Endothelial cell of umbilical vein (primary cell): ENCODE measurements around the gene CNTNAP2. TPM values are rescaled to one million over a fixed set of nuclear protein-coding genes. Genes with fewer than 3 reads are reported as not detected.

Experiments
- BruUV-seq: library from RNA; stranded (reverse); fragments of 400-500 nt; replicated peaks from 2 replicates; lab custom pipeline; 2021; lab: Mats Ljungman, UMichigan
- CTCF ChIA-PET: fragments of 300-600, 350-600 bp; sonication (Branson Sonifier 250); formaldehyde crosslinking; loops from one replicate; lab custom pipeline; 2021; ENCODE audit warnings: antibody characterized with exemption, inconsistent platforms; lab: Charles Lee
- POLR2A ChIA-PET: fragments of 300-600, 350-600 bp; sonication (Branson Sonifier 250); formaldehyde crosslinking; loops from one replicate; lab custom pipeline; 2021; ENCODE audit warnings: antibody characterized with exemption, inconsistent platforms; lab: Charles Lee
- DNase-seq: peaks from one replicate; pipeline ENCODE4 v3.0.0-alpha.2; 2011; ENCODE audit warnings: low read depth, low spot score
- FAIRE-seq: peaks from 2 replicates; lab custom pipeline; 2011; peaks lifted over from hg19 to GRCh38; lab: Jason Lieb, UNC
- H2AFZ ChIP-seq: 2 replicates; pipeline ENCODE4 v1.6.0; 2012; ENCODE audit warnings: low read depth, low read length, control low read depth, inconsistent platforms
- H3K27ac ChIP-seq: 2 replicates; pipeline ENCODE4 v1.5.1; 2011; ENCODE audit warnings: low read depth, mild to moderate bottlenecking, control low read depth, low read length, moderate library complexity; ENCODE audit not compliant: insufficient read depth
- H3K27me3 ChIP-seq, 2 experiments: 2 replicates each; pipeline versions ENCODE4 v1.6.0 to v1.6.1; 2011; ENCODE audit warnings: low read length in 2 of 2, mixed read lengths in 1 of 2; ENCODE audit not compliant: control insufficient read depth in 2 of 2, insufficient read depth in 2 of 2
- H3K36me3 ChIP-seq, 2 experiments: 2 replicates in 1 of 2; 3 replicates in 1 of 2; pipeline ENCODE4 v1.5.1; 2011; ENCODE audit warnings: low read length in 2 of 2, mild to moderate bottlenecking in 1 of 2, moderate library complexity in 1 of 2; ENCODE audit not compliant: control insufficient read depth in 2 of 2, insufficient read depth in 2 of 2; ENCODE audit errors: extremely low read depth in 1 of 2
- H3K4me1 ChIP-seq: 3 replicates; pipeline ENCODE4 v1.5.1; 2011; ENCODE audit warnings: mild to moderate bottlenecking, low read length; ENCODE audit not compliant: control insufficient read depth, insufficient read depth; ENCODE audit errors: extremely low read depth
- H3K4me2 ChIP-seq: 2 replicates; pipeline ENCODE4 v1.6.1; 2011; ENCODE audit warnings: low read length, control low read depth, mixed read lengths; ENCODE audit not compliant: insufficient read depth
- H3K4me3 ChIP-seq, 3 experiments: fragments of 200-600 bp in 1 of 3; sonication (generic), shearing (Covaris generic) in 1 of 3; replicated peaks in 1 of 3; 2 replicates each; pipeline ENCODE4 v1.5.1; 2011 to 2016; ENCODE audit warnings: control low read depth in 3 of 3, low read length in 3 of 3, mild to moderate bottlenecking in 2 of 3, inconsistent platforms in 1 of 3, low read depth in 1 of 3, moderate library complexity in 1 of 3; ENCODE audit not compliant: insufficient read depth in 1 of 3
- H3K79me2 ChIP-seq: 2 replicates; pipeline ENCODE4 v1.6.0; 2012; ENCODE audit warnings: low read length, inconsistent platforms; ENCODE audit not compliant: control insufficient read depth, insufficient read depth
- H3K9ac ChIP-seq: replicated peaks from 2 replicates; pipeline ENCODE3; 2011; ENCODE audit warnings: low read length, control low read depth; ENCODE audit not compliant: insufficient read depth; ENCODE audit errors: extremely low read depth
- H3K9me1 ChIP-seq: replicated peaks from 3 replicates; pipeline ENCODE4 v1.6.0; 2011; ENCODE audit warnings: mild to moderate bottlenecking, low read length; ENCODE audit not compliant: control insufficient read depth, insufficient read depth; ENCODE audit errors: extremely low read depth
- H3K9me3 ChIP-seq: replicated peaks from 2 replicates; pipeline ENCODE4 v1.5.1; 2012; ENCODE audit warnings: low read length, inconsistent platforms; ENCODE audit not compliant: control insufficient read depth, insufficient read depth
- H4K20me1 ChIP-seq: replicated peaks from 2 replicates; pipeline ENCODE3; 2011; ENCODE audit warnings: mild to moderate bottlenecking, low read length; ENCODE audit not compliant: control insufficient read depth, insufficient read depth; ENCODE audit errors: extremely low read depth
- EZH2 ChIP-seq: IDR thresholded peaks from 2 replicates; pipeline ENCODE4 v1.6.1; 2012; ENCODE audit warnings: borderline replicate concordance, low read depth, mild to moderate bottlenecking, moderate library complexity, low read length, inconsistent platforms; ENCODE audit not compliant: severe bottlenecking
- FOS ChIP-seq: IDR thresholded peaks from 2 replicates; pipeline ENCODE4 v1.6.1; 2011; ENCODE audit warnings: mild to moderate bottlenecking, low read length, moderate library complexity, borderline replicate concordance; ENCODE audit not compliant: insufficient read depth
- GATA2 ChIP-seq: IDR thresholded peaks from 2 replicates; pipeline ENCODE4 v1.7.0; 2011; ENCODE audit warnings: low read depth, mild to moderate bottlenecking, moderate library complexity, mixed read lengths, low read length; ENCODE audit not compliant: insufficient read length, insufficient read depth
- JUN ChIP-seq: IDR thresholded peaks from 2 replicates; pipeline ENCODE4 v1.6.1; 2011; ENCODE audit warnings: borderline replicate concordance, low read depth; ENCODE audit not compliant: insufficient read length, insufficient read depth
- MYC ChIP-seq: IDR thresholded peaks from one replicate; pipeline ENCODE4 v1.6.1; 2011; ENCODE audit warnings: mild to moderate bottlenecking, low read depth, low read length
- POLR2A ChIP-seq: IDR thresholded peaks from 2 replicates; pipeline ENCODE4 v1.6.1; 2012; ENCODE audit warnings: low read depth, mild to moderate bottlenecking, control low read depth, low read length
- dilution Hi-C: fragments of 300-500 bp; cut with MboI; formaldehyde crosslinking; loops from one replicate; pipeline ENCODE4 v1.15.0; 2019; ENCODE audit warnings: low sequenced_read_pairs; ENCODE audit not compliant: extremely low pct_ligation_motif_present
- intact Hi-C: fragments of 100-400 bp; cut with micrococcal nuclease; formaldehyde crosslinking; loops from one replicate; pipeline ENCODE4 v1.10.0; 2022
- microRNA-seq: library from miRNA; unstranded; fragments of <30 nt; microRNA quantifications from one replicate; pipeline ENCODE4 v1.2.0, GENCODE V29; 2021; ENCODE audit warnings: borderline number of aligned reads, borderline replicate concordance
- polyA plus RNA-seq, 4 experiments: library from polyadenylated mRNA; depleted of rRNA in 3 of 4; stranded (reverse) in 3 of 4; unstranded in 1 of 4; fragments of >200 nt; gene quantifications; 2 replicates each; pipeline versions ENCODE4 v1.2.1 to v1.2.3, GENCODE V29; 2011 to 2012; ENCODE audit warnings: missing spikeins in 1 of 4
- small RNA-seq: library from RNA; depleted of rRNA; stranded (forward); fragments of <200 nt; gene quantifications from one replicate; pipeline ENCODE3, GENCODE V24; 2012; ENCODE audit warnings: low replicate concordance, low read depth; ENCODE audit not compliant: insufficient read depth, insufficient read length
- total RNA-seq: library from RNA; stranded (reverse); gene quantifications from 2 replicates; pipeline ENCODE4 v1.2.3, GENCODE V29; 2021
- TF ChIP-seq, protein P1 (sequence below): IDR thresholded peaks from 2 replicates; pipeline ENCODE4 v1.6.1; 2011; ENCODE audit not compliant: insufficient read depth, insufficient read length

Gene CNTNAP2
- total and polyA plus RNA-seq, 2 donors (not counting 3 experiments of a cell fraction or from before 2014, with no cell fraction given), result not detected

- no peak overlapping the region for H3K4me3 ChIP-seq
- ChIA-PET POLR2A (no interaction called here), CTCF (no interaction called here)
- H2AFZ ChIP-seq, result no peak overlapping the region
- TF ChIP-seq GATA2 (no peak), JUN (no peak), MYC (no peak), FOS (no peak), POLR2A (no peak), EZH2 (no peak)
- TF ChIP-seq, protein P1, sequence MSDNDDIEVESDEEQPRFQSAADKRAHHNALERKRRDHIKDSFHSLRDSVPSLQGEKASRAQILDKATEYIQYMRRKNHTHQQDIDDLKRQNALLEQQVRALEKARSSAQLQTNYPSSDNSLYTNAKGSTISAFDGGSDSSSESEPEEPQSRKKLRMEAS, result no peak
- H3K4me1 ChIP-seq, result no peaks in the 10 kb centered on the region
- BruUV-seq, result no TSS peak
- H3K27me3 ChIP-seq, result no peaks in the 10 kb centered on the region
- H3K79me2 ChIP-seq, result no peaks in the 10 kb centered on the region
- intact Hi-C loops, result no loop called here
- FAIRE-seq, result no peak
- no peaks in the 10 kb centered on the region for H4K20me1 ChIP-seq
- no peak overlapping the region for H3K4me2 ChIP-seq
- H3K9me1 ChIP-seq, result no peaks in the 10 kb centered on the region
- DNase-seq, result no peak
- H3K36me3 ChIP-seq, result no peaks in the 10 kb centered on the region
- no peak overlapping the region for H3K27ac ChIP-seq
- H3K9ac ChIP-seq, result no peak overlapping the region
- dilution Hi-C loops, result no loop called here
- no peaks in the 10 kb centered on the region for H3K9me3 ChIP-seq
Measured at GRCh38 chr7:148468700-148469098, 2352.1 kb downstream of the CNTNAP2 start.

Small RNA genes within 50 kb of the gene (microRNA-seq; reads per million reads assigned to microRNA genes)
- not detected for gene MIR548F4

Small RNA genes within 50 kb of the gene (small RNA-seq; reads per million reads assigned to genes)
- gene AC005518.2 (not detected), gene MIR548F4 (not detected), gene RANP2 (not detected), gene RF00012 (not detected), gene RF00019 (not detected), gene RF02271 (not detected), gene RN7SL456P (not detected), gene RN7SL72P (not detected), gene RNA5SP249 (not detected), gene RNU6-1184P (not detected)
